Subcutaneous adipose tissue (tissue), 4 donors: ENCODE measurements around the gene CAPN5. TPM values are rescaled to one million over a fixed set of nuclear protein-coding genes. Genes with fewer than 3 reads are reported as not detected.

Experiments used
- CTCF ChIP-seq: fragments of 450-650 bp; IDR thresholded peaks from one replicate; pipeline ENCODE4 v1.5.1; 2016; ENCODE audit warnings: low read depth, mild to moderate bottlenecking, control low read depth, antibody characterized with exemption, moderate library complexity
- total RNA-seq, 4 donors: library from RNA; depleted of rRNA; stranded (reverse); fragments of >200 nt; gene quantifications; one replicate each; pipeline ENCODE4 v1.1.0, GENCODE V29; 2016

CAPN5 gene
- total RNA-seq, 4 donors from 2014 or later = 2.4 to 10.5 (median 3.3) TPM

GRCh38 chr11:77127920-77128691 is 61.3 kb downstream of the CAPN5 start, which contains the start of gene MYO7A:
TSS of gene MYO7A (plus strand) at chr11:77128246. CDS start at chr11:77130635, 2,389 bp downstream.
- no peak for TF ChIP-seq CTCF

DNA sequence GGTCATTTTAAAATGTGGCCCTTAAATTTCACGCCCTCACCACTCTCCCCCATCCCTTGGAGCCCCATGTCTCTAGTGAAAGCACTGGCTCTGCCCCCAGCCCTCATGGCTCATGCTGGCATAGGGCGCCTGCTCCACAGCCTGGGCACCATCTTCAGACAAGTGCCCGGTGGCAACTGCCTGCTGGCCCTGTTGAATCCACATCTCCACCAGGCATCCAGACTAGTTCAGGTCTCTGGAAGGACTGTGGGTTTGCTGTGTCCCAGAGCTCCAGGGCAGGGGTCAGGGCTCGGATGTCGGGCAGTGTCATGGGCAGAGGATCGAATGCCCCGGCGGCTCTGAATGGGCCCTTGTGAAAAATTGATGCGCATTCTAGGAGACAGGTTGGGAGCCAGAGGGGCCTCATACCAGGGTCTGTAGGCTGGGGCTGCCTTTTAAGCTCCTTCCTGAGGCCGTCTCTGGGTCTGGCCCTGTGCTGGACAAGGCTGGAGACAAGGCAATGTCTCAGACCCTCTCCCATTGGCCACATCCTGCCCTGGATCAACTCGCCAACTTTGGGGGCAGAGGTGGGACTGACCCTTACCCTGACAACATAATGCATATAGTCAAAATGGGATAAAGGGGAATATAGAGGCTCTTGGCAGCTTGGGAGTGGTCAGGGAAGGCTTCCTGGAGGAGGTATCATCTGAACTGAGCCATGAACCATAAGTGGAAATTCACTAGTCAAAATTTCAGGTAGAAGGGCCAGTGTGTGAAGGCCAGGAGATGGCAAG is 62.5 kb downstream of the CAPN5 start:
- TF ChIP-seq CTCF = no peak

DNA sequence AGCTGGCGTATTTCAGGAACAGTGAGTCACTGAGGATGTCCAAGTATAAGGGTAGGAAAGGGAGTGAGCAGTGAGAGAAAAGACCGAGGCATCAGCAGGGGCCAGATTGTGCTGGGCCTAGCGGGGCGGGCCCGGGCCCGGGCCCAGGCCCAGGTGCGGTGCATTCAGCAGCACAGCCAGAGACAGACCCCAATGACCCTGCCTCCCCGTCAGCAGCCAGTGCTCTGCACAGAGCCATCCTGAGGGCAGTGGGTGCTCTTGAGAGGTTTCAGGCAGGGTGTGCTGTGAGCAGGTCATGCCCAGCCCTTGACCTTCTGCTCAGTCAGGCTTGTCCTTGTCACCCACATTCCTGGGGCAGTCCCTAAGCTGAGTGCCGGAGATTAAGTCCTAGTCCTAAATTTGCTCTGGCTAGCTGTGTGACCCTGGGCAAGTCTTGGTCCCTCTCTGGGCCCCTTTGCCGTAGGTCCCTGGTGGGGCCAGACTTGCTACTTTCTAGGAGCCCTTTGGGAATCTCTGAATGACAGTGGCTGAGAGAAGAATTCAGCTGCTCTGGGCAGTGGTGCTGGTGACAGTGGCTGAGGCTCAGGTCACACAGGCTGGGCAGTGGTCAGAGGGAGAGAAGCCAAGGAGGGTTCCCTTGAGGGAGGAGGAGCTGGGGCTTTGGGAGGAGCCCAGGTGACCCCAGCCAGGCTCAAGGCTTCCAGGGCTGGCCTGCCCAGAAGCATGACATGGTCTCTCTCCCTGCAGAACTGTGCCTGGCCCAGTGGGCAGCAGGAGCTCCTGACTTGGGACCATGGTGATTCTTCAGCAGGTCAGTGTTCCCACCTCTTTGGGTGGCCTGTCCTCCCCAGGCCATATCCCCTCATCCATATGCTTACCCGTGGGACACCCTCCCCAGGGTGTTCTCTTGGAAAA is 63.3 kb downstream of the CAPN5 start:
- no peak for TF ChIP-seq CTCF

DNA sequence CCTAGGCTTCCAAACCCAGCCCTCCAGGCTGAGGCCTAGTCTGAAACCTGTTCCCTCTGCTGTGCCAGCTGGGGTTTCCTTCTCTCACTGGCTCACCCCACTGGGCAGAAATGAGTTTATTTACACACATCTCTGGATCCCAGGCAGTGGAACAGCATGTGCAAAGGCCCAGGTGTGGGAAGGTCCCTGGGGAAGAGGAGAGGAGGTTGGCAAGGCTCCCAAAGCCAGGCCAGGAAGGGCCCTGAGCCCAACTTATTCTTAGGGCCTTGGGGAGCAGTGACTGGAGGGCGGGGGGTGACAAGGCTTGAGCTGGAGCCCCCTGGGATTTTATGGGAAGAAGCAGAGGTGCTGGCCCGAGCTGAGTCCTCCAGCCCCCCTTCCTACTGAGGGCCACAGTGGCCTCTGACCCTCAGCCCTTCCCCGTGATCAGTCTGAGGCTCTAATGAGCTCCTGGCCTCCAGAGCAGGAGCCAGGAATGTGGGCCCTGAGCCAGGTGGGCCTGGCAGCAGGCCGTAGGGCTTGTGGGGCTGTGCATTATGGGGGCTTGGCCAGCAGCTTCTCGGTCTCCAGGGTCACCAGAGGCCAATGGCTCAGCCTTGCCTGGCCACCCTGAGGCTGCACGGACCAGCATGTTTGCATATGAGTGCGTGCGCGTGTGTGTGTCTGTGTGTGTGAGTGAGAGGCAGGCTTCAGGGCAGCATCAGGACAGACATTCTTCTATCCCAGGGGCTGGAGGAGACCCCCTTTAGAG is 64.2 kb downstream of the CAPN5 start:
- TF ChIP-seq CTCF = no peak

GRCh38 chr11:77131560-77131959 is 64.8 kb downstream of the CAPN5 start:
- TF ChIP-seq CTCF = no peak

DNA sequence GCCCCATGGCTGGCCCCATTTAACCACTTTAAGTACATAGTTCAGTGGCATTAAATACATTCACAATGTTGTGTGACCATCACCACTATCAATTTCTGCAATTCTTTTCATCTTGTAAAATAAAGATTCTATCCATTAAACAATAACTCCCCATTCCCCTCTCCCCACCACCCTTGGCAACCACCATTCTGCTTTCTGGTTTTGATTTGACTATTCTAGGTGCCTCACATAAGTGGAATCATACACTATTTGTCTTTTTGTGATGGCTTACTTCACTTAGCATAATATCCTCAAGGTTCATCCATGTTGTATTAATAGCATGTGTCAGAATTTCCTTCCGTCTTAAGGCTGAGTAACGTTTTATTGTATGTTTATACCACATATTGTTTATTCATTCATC is 68.3 kb downstream of the CAPN5 start:
- TF ChIP-seq CTCF = no peak
